Skeletal muscle satellite cell (primary cell): ENCODE results near the gene BARX1.

Experiments
- H3K27me3 ChIP-seq: 2 replicates; pipeline ENCODE4 v1.7.0; 2013; ENCODE audit warnings: low read length; ENCODE audit not compliant: control insufficient read depth, insufficient read depth
- H3K36me3 ChIP-seq: 2 replicates; pipeline ENCODE4 v1.7.0; 2013; ENCODE audit warnings: mild to moderate bottlenecking, control low read depth, low read length; ENCODE audit not compliant: insufficient read depth
- H3K4me1 ChIP-seq: 2 replicates; pipeline ENCODE4 v1.7.0; 2013; ENCODE audit warnings: low read length; ENCODE audit not compliant: control insufficient read depth, insufficient read depth
- H3K4me2 ChIP-seq: 2 replicates; pipeline ENCODE4 v1.7.0; 2013; ENCODE audit warnings: mild to moderate bottlenecking, low read length
- H3K4me3 ChIP-seq: 2 replicates; pipeline ENCODE4 v1.7.0; 2013; ENCODE audit warnings: low read length
- H3K9ac ChIP-seq: 2 replicates; pipeline ENCODE4 v1.7.0; 2013; ENCODE audit warnings: mild to moderate bottlenecking, low read depth, low read length, moderate library complexity
- H3K9me3 ChIP-seq: replicated peaks from 2 replicates; pipeline ENCODE4 v1.7.0; 2013; ENCODE audit warnings: mild to moderate bottlenecking, control low read depth, low read length

The BARX1 gene

DNA sequence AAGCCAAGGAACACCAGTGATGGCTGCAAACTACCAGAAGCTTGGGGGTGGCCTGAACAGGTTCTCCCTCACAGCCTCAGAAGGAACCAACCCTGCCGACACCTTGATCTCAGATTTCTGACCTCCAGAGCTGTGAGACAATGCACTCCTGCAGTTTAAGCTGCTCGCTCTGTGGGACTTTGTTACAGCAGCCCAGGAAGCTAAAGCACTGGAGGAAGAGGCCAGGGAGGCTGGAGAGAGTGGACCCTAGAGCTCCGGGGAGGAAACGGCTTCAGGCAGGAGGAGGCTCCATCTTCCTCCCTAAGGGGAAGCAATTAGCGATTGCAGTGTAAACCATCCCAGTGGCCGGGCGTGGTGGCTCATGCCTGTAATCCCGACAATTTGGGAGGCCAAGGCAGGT, 25.1 kb downstream of the BARX1 start:
- Histone ChIP-seq H3K9me3 (no peaks in the 10 kb centered on the region), H3K4me3 (no peak overlapping the region), H3K36me3 (no peaks in the 10 kb centered on the region), H3K4me1 (no peaks in the 10 kb centered on the region), H3K9ac (no peak overlapping the region), H3K27me3 (peaks cover 31% of the 10 kb centered on the region), H3K4me2 (no peak overlapping the region)

- no peaks in the 10 kb centered on the region for H3K36me3 ChIP-seq
Measured at GRCh38 chr9:93929231-93929630, 25.9 kb downstream of the BARX1 start.

DNA sequence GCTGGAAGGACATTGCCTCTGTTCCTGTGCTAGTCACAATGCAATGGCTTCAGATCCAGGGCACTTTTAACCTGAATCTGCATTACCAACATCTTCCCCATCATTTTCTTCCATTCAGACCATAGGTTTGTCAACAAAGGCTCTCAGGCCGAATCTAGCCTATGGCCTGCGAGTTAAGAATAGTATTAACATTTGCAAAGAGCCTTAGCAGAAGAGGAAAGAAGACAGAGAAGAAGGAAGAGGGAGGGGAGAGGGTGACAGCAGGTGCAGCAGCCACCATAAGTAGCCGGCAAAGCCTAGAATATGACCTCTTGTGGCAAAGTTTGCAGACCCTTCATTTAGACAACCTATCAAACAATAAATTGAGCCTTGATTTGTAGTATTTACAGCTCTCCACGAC, 32.6 kb downstream of the BARX1 start:
- no peak overlapping the region for H3K9ac ChIP-seq
- no peaks in the 10 kb centered on the region for H3K4me1 ChIP-seq
- no peak overlapping the region for H3K4me3 ChIP-seq
- H3K27me3 ChIP-seq: peaks cover 29% of the 10 kb centered on the region
- no peak overlapping the region for H3K4me2 ChIP-seq
- H3K36me3 ChIP-seq: no peaks in the 10 kb centered on the region
- H3K9me3 ChIP-seq: no peaks in the 10 kb centered on the region

More at GRCh38 chr9:93929231-93929630, 25.9 kb downstream of the BARX1 start:
- Histone ChIP-seq H3K4me3 (no peak overlapping the region), H3K9ac (no peak overlapping the region), H3K27me3 (peaks cover 25% of the 10 kb centered on the region), H3K9me3 (no peaks in the 10 kb centered on the region), H3K4me1 (no peaks in the 10 kb centered on the region), H3K4me2 (no peak overlapping the region)

DNA sequence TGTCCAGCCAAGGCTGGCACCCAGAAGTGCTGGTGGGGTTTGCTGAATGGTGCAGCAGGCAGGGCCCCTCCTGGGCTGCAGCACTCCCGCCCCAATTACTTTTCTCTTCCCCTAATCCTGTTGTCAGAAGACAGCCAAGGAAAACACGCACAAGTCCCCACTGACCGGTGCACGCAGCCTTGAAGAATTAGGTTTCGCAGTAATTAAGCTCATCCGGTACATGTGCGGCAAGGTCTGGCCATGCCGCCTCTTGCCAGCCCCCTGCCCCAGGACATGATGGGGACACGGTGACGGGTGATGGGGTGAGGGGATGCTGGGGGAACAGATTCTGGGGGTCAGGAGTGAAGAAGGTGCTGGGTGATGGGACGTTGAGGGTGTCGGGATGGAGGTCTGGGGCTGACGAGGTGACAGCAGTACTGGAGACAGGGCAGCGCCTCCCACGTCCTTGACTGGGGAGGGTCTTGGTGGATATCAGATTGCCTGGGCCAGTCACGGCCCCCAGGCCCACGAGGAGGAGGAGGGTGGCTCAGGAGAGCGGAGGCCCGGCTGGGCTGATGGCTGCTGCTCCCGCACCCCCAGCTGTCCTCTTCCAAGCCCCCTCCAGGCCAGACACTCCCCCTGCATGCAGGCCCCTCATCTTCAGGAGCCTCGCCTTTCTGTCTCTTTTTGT, 34.9 kb downstream of the BARX1 start:
- H3K4me2 ChIP-seq: no peak overlapping the region
- no peaks in the 10 kb centered on the region for H3K9me3 ChIP-seq
- H3K4me1 ChIP-seq: no peaks in the 10 kb centered on the region
- H3K27me3 ChIP-seq: peaks cover 32% of the 10 kb centered on the region
- H3K9ac ChIP-seq: no peak overlapping the region
- no peaks in the 10 kb centered on the region for H3K36me3 ChIP-seq
- no peak overlapping the region for H3K4me3 ChIP-seq

DNA sequence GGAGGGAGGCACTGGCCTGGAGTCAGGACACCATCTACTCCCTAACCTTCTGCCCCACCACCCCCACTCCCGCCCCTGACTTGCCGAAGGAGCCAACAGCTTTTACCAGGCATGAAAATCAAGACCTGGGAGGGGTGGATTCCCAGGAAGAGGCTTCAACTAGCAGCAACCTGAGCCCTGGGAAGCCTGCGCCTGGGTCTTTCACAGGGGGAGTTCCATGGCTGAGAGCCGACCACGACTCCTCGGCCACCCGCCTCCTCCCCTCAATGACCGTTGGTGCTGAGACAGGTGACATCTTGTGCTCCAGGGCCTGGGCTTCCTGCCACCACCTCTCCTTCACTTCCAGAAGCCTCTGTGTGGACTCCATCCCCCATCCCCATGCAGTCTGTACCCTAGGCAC, 37.1 kb downstream of the BARX1 start:
- H3K36me3 ChIP-seq: no peaks in the 10 kb centered on the region
- no peak overlapping the region for H3K4me3 ChIP-seq
- no peak overlapping the region for H3K9ac ChIP-seq
- no peak overlapping the region for H3K4me2 ChIP-seq
- H3K27me3 ChIP-seq: peaks cover 32% of the 10 kb centered on the region
- no peaks in the 10 kb centered on the region for H3K9me3 ChIP-seq
- no peaks in the 10 kb centered on the region for H3K4me1 ChIP-seq

- Histone ChIP-seq H3K36me3 (no peaks in the 10 kb centered on the region), H3K4me2 (no peak overlapping the region), H3K4me1 (no peaks in the 10 kb centered on the region), H3K9ac (no peak overlapping the region), H3K27me3 (peaks cover 28% of the 10 kb centered on the region), H3K4me3 (no peak overlapping the region), H3K9me3 (no peaks in the 10 kb centered on the region)
Measured at GRCh38 chr9:93917121-93917853, 37.9 kb downstream of the BARX1 start.

DNA sequence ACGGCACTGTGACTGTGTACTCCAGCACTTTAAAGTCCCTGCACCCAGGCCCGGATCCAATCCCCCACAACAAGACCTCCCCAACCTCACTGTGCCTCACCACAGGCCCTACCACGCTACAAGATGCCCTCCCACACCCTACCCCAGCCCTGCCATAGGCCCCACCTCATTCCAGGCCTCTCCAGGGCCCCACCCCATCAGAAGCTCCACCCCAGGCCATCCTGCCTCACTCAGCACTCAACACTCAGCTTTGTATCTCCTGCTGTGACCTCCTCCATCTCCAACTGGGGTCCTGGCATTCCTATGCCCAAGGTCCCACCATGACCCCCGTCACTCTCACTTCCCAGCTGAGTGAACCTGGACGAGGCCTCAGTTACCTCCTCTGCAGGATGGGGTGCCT, 38.8 kb downstream of the BARX1 start:
- no peak overlapping the region for H3K4me3 ChIP-seq

GRCh38 chr9:93911801-93912554, 43.2 kb downstream of the BARX1 start:
- H3K4me3 ChIP-seq: no peak overlapping the region
- H3K4me1 ChIP-seq: no peaks in the 10 kb centered on the region
- H3K4me2 ChIP-seq: no peak overlapping the region
- no peak overlapping the region for H3K9ac ChIP-seq
- no peaks in the 10 kb centered on the region for H3K36me3 ChIP-seq
- no peaks in the 10 kb centered on the region for H3K9me3 ChIP-seq
- no peaks in the 10 kb centered on the region for H3K27me3 ChIP-seq

More for the DNA sequence above, 38.8 kb downstream of the BARX1 start:
- Histone ChIP-seq H3K27me3 (peaks cover 23% of the 10 kb centered on the region), H3K9me3 (no peaks in the 10 kb centered on the region), H3K4me1 (no peaks in the 10 kb centered on the region), H3K4me2 (no peak overlapping the region), H3K36me3 (no peaks in the 10 kb centered on the region), H3K9ac (no peak overlapping the region)

DNA sequence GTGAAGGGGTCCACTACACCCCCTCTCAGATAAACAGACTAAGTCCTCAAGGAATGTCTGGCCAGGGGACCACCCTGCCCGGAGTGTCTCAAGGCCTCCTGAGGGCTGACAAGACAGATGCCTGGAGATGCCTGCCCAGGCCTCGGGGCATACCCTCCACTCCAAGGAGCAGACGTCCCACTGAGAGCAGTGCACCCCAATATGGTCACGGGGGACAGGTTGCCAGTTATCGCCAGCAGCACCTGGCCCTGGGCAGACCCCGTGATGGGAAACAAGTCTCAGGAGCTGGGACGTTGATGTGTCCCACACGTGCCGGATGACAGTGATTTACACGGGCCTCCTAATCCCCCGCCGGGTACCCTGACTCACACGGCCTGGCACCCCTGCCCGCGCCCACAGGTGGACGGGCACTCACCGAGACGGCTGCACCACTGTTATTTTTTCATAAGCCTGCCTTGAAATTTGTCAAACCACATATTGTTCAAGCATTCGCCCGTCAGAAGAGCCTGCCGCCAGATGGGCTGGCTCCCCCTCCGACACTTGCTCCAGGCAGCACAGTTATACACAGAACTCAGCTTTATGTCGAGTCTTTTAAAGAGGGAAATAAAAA, 43.9 kb downstream of the BARX1 start:
- no peaks in the 10 kb centered on the region for H3K36me3 ChIP-seq
- H3K9me3 ChIP-seq: no peaks in the 10 kb centered on the region
- H3K4me2 ChIP-seq: no peak overlapping the region
- H3K4me1 ChIP-seq: no peaks in the 10 kb centered on the region
- no peak overlapping the region for H3K4me3 ChIP-seq
- no peaks in the 10 kb centered on the region for H3K27me3 ChIP-seq
- no peak overlapping the region for H3K9ac ChIP-seq

DNA sequence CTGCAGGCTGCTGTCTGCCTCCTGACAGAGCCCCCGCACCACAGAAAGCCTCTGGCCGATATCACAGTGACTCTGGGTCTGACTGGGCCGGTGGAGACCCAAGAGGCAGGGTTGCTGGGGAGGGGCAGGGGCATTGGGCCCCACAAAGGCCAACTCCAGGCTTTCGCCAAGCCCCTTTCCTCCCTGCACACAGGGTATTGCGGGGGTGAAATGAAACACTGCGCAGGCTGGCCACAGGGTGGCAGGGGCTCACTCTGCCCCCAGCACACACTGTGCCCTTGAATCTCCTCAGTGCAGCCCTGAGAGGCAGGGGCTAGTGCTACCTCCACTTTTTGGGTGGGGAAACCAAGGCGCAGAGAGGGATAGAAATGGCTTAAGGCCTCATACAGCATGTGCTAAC, 44.6 kb downstream of the BARX1 start:
- H3K4me1 ChIP-seq: no peaks in the 10 kb centered on the region
- H3K27me3 ChIP-seq: no peaks in the 10 kb centered on the region
- H3K4me2 ChIP-seq: no peak overlapping the region
- no peaks in the 10 kb centered on the region for H3K36me3 ChIP-seq
- no peaks in the 10 kb centered on the region for H3K9me3 ChIP-seq
- no peak overlapping the region for H3K9ac ChIP-seq
- no peak overlapping the region for H3K4me3 ChIP-seq

DNA sequence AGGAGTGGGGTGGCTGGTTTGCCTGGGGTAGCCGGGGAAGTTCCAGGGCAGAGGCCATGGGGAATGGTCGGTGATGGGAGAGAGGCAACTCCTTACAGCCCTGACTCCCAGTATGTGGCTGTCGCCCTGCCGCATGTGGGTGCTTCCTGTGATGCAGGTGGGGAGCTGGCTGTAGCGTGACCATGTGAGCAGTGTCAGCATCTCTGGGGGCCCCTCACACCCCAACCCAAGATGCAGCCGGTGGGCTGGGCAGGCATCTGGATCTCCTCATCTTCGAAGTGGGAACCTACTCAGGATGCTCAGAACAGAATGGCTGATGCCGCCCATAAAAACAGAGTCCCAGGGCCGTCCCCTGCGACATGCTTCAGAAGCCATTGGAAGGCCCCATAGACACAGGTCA, 45.0 kb downstream of the BARX1 start:
- H3K9ac ChIP-seq: no peak overlapping the region
- H3K4me3 ChIP-seq: no peak overlapping the region
- H3K36me3 ChIP-seq: no peaks in the 10 kb centered on the region
- no peaks in the 10 kb centered on the region for H3K4me1 ChIP-seq
- H3K4me2 ChIP-seq: no peak overlapping the region
- H3K27me3 ChIP-seq: no peaks in the 10 kb centered on the region
- no peaks in the 10 kb centered on the region for H3K9me3 ChIP-seq
